Measurements from ENCODE around the gene EXOSC2.

Gene EXOSC2

GRCh38 chr9:130660326-130660682 lies 33.3 kb upstream of the EXOSC2 start:
- Histone ChIP-seq H3K4me3 (ENCODE audit: insufficient read length, low read depth) (peak overlapping the region; percentile 30), H3K27me3 (ENCODE audit: insufficient read depth, insufficient read length) (peaks cover 98% of the 10 kb centered on the region), H3K36me3 (ENCODE audit: insufficient read depth, insufficient read length, low read length) (no peaks in the 10 kb centered on the region), H3K9ac (ENCODE audit: insufficient read length, low read depth) (peak overlapping the region; percentile 42), H3K4me1 (ENCODE audit: insufficient read depth, insufficient read length) (peaks cover 17% of the 10 kb centered on the region), H3K9me3 (ENCODE audit: insufficient read depth, low read length) (no peaks in the 10 kb centered on the region)
- no peak for DNase-seq (ENCODE audit: low read depth, low spot score)
- TF ChIP-seq YY1 (IDR thresholded peaks at IDR 0.05; ENCODE audit: insufficient read depth, insufficient read length) = no peak
- TF ChIP-seq ZNF274 (IDR thresholded peaks at IDR 0.05; ENCODE audit: low read depth, low read length) = no peak
- peak; percentile 98 for TF ChIP-seq SUZ12 (IDR thresholded peaks at IDR 0.05; ENCODE audit: extremely low read depth, insufficient read depth, insufficient read length)

DNA sequence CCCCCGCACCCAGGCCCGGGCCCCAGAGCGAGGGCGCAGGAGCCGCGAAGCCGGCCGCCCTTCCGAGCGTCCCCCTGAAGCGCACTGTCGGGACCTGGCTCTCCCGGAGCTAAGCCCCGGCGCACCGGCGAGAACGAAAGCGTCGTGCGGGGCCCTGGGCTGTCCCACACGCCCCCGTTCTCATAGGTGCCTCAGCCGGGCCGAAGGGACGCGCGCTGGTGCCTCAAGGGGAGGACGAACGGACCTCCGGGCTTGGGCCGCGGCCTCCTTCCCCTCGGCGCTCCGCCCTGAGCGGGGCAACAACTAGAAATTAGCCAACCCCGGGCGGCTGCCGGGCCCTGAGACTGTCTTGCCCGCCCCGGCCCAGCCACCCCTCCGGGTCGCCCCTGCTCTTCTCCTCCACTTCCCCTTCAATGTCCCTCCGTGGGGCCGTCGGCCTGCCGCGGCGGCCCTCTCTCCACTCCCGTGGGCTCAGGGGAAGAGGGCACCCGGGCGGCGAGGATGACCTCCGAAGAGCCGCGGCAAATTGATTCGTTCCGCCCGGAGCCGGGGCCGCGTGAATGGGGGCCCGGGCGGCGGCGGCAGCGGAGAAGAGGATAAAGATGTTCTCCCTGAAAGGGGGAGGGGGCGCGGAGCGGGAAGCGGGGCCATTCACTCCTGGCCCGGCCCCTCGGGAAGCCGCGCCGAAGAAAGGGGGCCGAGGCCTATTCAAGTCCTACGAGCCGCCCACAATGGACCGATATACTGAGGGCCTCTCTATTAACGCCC lies 32.7 kb upstream of the EXOSC2 start:
- peaks cover 99% of the 10 kb centered on the region for H3K27me3 ChIP-seq (ENCODE audit: insufficient read depth, insufficient read length)

DNA sequence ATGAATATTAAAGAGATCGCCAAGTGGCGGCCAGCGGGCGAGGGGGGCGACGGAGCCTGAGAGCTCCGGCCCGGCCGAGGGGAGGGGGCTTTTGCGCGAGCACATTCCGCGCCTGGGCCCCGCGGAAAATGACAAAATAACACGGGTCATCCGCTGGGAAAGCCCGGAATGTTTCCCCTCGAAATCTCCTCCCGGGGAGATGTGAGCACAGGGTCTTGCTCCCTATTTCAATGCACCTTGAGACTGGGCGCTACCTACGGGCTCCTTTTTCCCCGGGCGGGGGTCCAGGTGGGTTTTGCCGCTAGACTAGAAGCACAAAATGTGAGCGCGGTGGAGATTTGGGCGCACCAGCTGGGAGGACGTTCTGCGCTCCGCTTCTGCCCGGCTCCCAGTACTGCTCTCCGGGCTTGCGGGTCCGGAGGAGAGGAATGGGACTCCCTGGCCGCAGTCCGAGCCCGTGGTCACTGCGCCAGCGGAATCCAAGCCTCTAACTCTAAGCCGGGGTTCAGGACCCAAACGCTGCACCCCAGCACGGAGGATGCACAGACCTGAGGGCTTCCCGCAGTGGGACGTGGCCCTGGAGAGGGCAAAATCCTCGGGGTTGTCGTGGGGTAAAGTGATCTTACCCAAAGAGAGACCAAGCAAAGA lies 32.0 kb upstream of the EXOSC2 start:
- H3K36me3 ChIP-seq (ENCODE audit: insufficient read depth, insufficient read length, low read length) = no peaks in the 10 kb centered on the region
- H3K4me1 ChIP-seq (ENCODE audit: insufficient read depth, insufficient read length) = peaks cover 17% of the 10 kb centered on the region
- peak overlapping the region; percentile 52 for H3K9ac ChIP-seq (ENCODE audit: insufficient read length, low read depth)
- no peak for DNase-seq (ENCODE audit: low read depth, low spot score)
- no peak for TF ChIP-seq SUZ12 (IDR thresholded peaks at IDR 0.05; ENCODE audit: extremely low read depth, insufficient read depth, insufficient read length)
- H3K27me3 ChIP-seq (ENCODE audit: insufficient read depth, insufficient read length) = peaks cover 99% of the 10 kb centered on the region
- H3K9me3 ChIP-seq (ENCODE audit: insufficient read depth, low read length) = no peaks in the 10 kb centered on the region
- H3K4me3 ChIP-seq (ENCODE audit: insufficient read length, low read depth) = peak overlapping the region; percentile 30

More for the DNA sequence above, 32.7 kb upstream of the EXOSC2 start:
- no peaks in the 10 kb centered on the region for H3K36me3 ChIP-seq (ENCODE audit: insufficient read depth, insufficient read length, low read length)
- no peaks in the 10 kb centered on the region for H3K9me3 ChIP-seq (ENCODE audit: insufficient read depth, low read length)
- TF ChIP-seq SUZ12 (IDR thresholded peaks at IDR 0.05; ENCODE audit: extremely low read depth, insufficient read depth, insufficient read length) = no peak
- TF ChIP-seq ZNF274 (IDR thresholded peaks at IDR 0.05; ENCODE audit: low read depth, low read length) = no peak
- TF ChIP-seq YY1 (IDR thresholded peaks at IDR 0.05; ENCODE audit: insufficient read depth, insufficient read length) = no peak
- peaks cover 17% of the 10 kb centered on the region for H3K4me1 ChIP-seq (ENCODE audit: insufficient read depth, insufficient read length)
- peak overlapping the region; percentile 42 for H3K9ac ChIP-seq (ENCODE audit: insufficient read length, low read depth)
- no peak for DNase-seq (ENCODE audit: low read depth, low spot score)
- peak overlapping the region; percentile 30 for H3K4me3 ChIP-seq (ENCODE audit: insufficient read length, low read depth)

DNA sequence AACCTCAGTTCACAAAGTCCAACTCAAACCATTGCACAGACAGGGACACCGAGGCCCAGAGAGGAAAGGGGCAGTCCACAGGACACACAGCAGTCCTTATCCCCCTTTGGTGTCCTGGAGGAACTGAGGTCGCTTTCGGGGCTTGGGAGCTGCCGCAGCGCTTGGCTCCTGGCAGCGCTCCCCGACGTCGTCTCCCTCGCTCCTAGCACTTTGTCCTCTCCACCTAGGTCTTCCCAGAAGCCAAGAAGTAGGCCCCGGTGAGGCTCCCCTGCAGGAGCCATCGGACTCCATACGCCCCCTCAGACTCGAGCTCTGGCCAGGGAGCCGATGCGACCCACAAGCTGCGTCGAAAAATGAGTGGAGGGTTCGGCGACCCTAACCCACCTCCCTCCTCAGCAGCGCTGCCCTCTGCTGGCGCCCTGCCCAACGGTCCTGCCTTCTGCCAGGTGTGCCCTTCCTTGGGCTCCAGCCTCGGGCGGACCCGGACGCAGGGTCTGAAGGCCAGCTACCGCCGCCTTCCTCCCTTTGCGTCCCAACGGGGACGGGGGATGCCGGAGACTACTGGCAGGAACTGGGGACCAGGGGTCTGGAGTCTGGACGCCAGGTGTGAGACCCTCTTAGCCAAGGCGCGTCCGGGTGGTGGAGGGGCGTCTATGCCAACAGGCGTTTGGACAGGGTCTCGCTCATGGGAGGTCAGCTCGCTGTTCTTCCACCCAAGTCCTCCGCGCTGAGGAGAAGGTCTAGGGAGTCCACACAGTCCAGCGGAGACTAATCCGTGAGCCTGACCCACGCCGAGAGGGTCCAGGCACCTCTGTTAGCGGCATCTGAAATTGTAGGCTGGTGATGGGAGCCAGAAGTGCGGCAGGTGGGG lies 31.2 kb upstream of the EXOSC2 start:
- DNase-seq (ENCODE audit: low read depth, low spot score) = no peak
- no peaks in the 10 kb centered on the region for H3K36me3 ChIP-seq (ENCODE audit: insufficient read depth, insufficient read length, low read length)
- H3K4me1 ChIP-seq (ENCODE audit: insufficient read depth, insufficient read length) = peaks cover 17% of the 10 kb centered on the region
- H3K4me3 ChIP-seq (ENCODE audit: insufficient read length, low read depth) = peak overlapping the region; percentile 5
- peak overlapping the region; percentile 26 for H3K9ac ChIP-seq (ENCODE audit: insufficient read length, low read depth)
- TF ChIP-seq SUZ12 (IDR thresholded peaks at IDR 0.05; ENCODE audit: extremely low read depth, insufficient read depth, insufficient read length) = peak; percentile 95
- no peak for TF ChIP-seq YY1 (IDR thresholded peaks at IDR 0.05; ENCODE audit: insufficient read depth, insufficient read length)
- H3K27me3 ChIP-seq (ENCODE audit: insufficient read depth, insufficient read length) = peaks cover 99% of the 10 kb centered on the region
- no peaks in the 10 kb centered on the region for H3K9me3 ChIP-seq (ENCODE audit: insufficient read depth, low read length)

DNA sequence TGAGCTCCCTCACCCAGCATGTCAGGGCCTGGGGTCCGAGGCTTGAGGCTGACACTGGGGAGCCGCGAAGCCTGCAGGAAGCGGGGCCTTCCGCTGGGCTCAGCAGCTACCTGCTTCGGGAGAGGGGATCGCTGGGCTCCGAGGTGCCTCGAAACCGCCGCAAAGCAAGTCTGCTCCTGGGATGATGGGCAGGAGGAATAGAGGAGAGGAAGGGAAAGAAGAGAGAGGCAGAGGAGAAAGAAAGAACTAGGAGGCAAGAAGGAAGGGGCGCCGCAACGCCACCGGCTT lies 30.7 kb upstream of the EXOSC2 start:
- TF ChIP-seq SUZ12 (IDR thresholded peaks at IDR 0.05; ENCODE audit: extremely low read depth, insufficient read depth, insufficient read length) (no peak), ZNF274 (IDR thresholded peaks at IDR 0.05; ENCODE audit: low read depth, low read length) (no peak), YY1 (IDR thresholded peaks at IDR 0.05; ENCODE audit: insufficient read depth, insufficient read length) (no peak)
- peaks cover 100% of the 10 kb centered on the region for H3K27me3 ChIP-seq (ENCODE audit: insufficient read depth, insufficient read length)
- DNase-seq (ENCODE audit: low read depth, low spot score) = no peak
- H3K9ac ChIP-seq (ENCODE audit: insufficient read length, low read depth) = no peak overlapping the region
- H3K4me1 ChIP-seq (ENCODE audit: insufficient read depth, insufficient read length) = peaks cover 17% of the 10 kb centered on the region
- H3K36me3 ChIP-seq (ENCODE audit: insufficient read depth, insufficient read length, low read length) = no peaks in the 10 kb centered on the region
- H3K9me3 ChIP-seq (ENCODE audit: insufficient read depth, low read length) = no peaks in the 10 kb centered on the region
- H3K4me3 ChIP-seq (ENCODE audit: insufficient read length, low read depth) = no peak overlapping the region

GRCh38 chr9:130663258-130663976 lies 30.2 kb upstream of the EXOSC2 start:
- peak overlapping the region; percentile 33 for H3K4me3 ChIP-seq (ENCODE audit: insufficient read length, low read depth)
- DNase-seq (ENCODE audit: low read depth, low spot score) = no peak
- peak overlapping the region; percentile 26 for H3K9ac ChIP-seq (ENCODE audit: insufficient read length, low read depth)
- no peaks in the 10 kb centered on the region for H3K36me3 ChIP-seq (ENCODE audit: insufficient read depth, insufficient read length, low read length)
- H3K9me3 ChIP-seq (ENCODE audit: insufficient read depth, low read length) = no peaks in the 10 kb centered on the region
- peaks cover 100% of the 10 kb centered on the region for H3K27me3 ChIP-seq (ENCODE audit: insufficient read depth, insufficient read length)
- TF ChIP-seq ZNF274 (IDR thresholded peaks at IDR 0.05; ENCODE audit: low read depth, low read length) (no peak), SUZ12 (IDR thresholded peaks at IDR 0.05; ENCODE audit: extremely low read depth, insufficient read depth, insufficient read length) (peak; percentile 98)
- H3K4me1 ChIP-seq (ENCODE audit: insufficient read depth, insufficient read length) = peaks cover 17% of the 10 kb centered on the region

- Histone ChIP-seq H3K9me3 (ENCODE audit: insufficient read depth, low read length) (no peaks in the 10 kb centered on the region), H3K9ac (ENCODE audit: insufficient read length, low read depth) (peak overlapping the region; percentile 26), H3K4me1 (ENCODE audit: insufficient read depth, insufficient read length) (peaks cover 17% of the 10 kb centered on the region), H3K27me3 (ENCODE audit: insufficient read depth, insufficient read length) (peaks cover 99% of the 10 kb centered on the region), H3K36me3 (ENCODE audit: insufficient read depth, insufficient read length, low read length) (no peaks in the 10 kb centered on the region), H3K4me3 (ENCODE audit: insufficient read length, low read depth) (peak overlapping the region; percentile 33)
- no peak for DNase-seq (ENCODE audit: low read depth, low spot score)
- TF ChIP-seq YY1 (IDR thresholded peaks at IDR 0.05; ENCODE audit: insufficient read depth, insufficient read length) (no peak), ZNF274 (IDR thresholded peaks at IDR 0.05; ENCODE audit: low read depth, low read length) (no peak), SUZ12 (IDR thresholded peaks at IDR 0.05; ENCODE audit: extremely low read depth, insufficient read depth, insufficient read length) (peak; percentile 69)
Observed at GRCh38 chr9:130663977-130664250, 29.7 kb upstream of the EXOSC2 start.

Data from NT2/D1 (cell line).